Tibial nerve (tissue), 4 donors: ENCODE results near the gene MYMK.

ENCODE experiments used
- CTCF ChIP-seq, 5 experiments: fragments of 200-600 bp in 3 of 5; fragments of 450-650 bp in 2 of 5; sonication (generic) in 3 of 5; IDR thresholded peaks; one replicate each; pipeline ENCODE4 v1.5.1; 2016 to 2019; ENCODE audit warnings: antibody characterized with exemption in 5 of 5, mild to moderate bottlenecking in 3 of 5, moderate library complexity in 2 of 5
- EP300 ChIP-seq, 2 donors: sonication (generic); formaldehyde crosslinking; IDR thresholded peaks; one replicate each; pipeline ENCODE4 v1.6.1; 2017; ENCODE audit warnings: antibody characterized with exemption in 2 of 2, mild to moderate bottlenecking in 1 of 2
- POLR2A ChIP-seq, 2 donors: fragments of 450-650 bp; IDR thresholded peaks; one replicate each; pipeline ENCODE4 v1.6.1; 2017; ENCODE audit warnings: antibody characterized with exemption in 2 of 2, mild to moderate bottlenecking in 2 of 2, moderate library complexity in 2 of 2

- TF ChIP-seq CTCF (IDR thresholded peaks at IDR 0.05): no peak
- TF ChIP-seq POLR2A (IDR thresholded peaks at IDR 0.05): no peak
- no peak for TF ChIP-seq EP300 (IDR thresholded peaks at IDR 0.05)
Observed at GRCh38 chr9:133488686-133489252, 36.0 kb downstream of the MYMK start.
